Thyroid gland (tissue), 4 donors: ENCODE data around the gene ARHGAP15. TPM values are rescaled to one million over a fixed set of nuclear protein-coding genes. Genes with fewer than 3 reads are reported as not detected.

Experiments used
- DNase-seq, 2 donors: peaks; one replicate each; pipeline ENCODE4 v3.0.0-alpha.2; 2019
- H3K27ac ChIP-seq, 3 donors: fragments of 200-600 bp; sonication (generic); 1 replicate in 2 of 3; 2 replicates in 1 of 3; pipeline ENCODE4 v1.5.1; 2016 to 2019; ENCODE audit warnings: mild to moderate bottlenecking in 1 of 3, moderate library complexity in 1 of 3
- H3K27me3 ChIP-seq: fragments of 200-600 bp; sonication (generic); one replicate; pipeline ENCODE4 v1.5.1; 2019
- H3K36me3 ChIP-seq, 2 donors: fragments of 200-600 bp; sonication (generic); one replicate each; pipeline ENCODE4 v1.5.1; 2016 to 2019
- H3K4me1 ChIP-seq, 2 donors: fragments of 200-600 bp; sonication (generic); one replicate each; pipeline ENCODE4 v1.5.1; 2017 to 2019
- H3K4me3 ChIP-seq, 3 donors: fragments of 200-600 bp; sonication (generic); replicated peaks in 1 of 3; 1 replicate in 2 of 3; 2 replicates in 1 of 3; pipeline ENCODE4 v1.5.1; 2016; ENCODE audit warnings: mild to moderate bottlenecking in 1 of 3
- H3K9me3 ChIP-seq: fragments of 200-600 bp; sonication (generic); one replicate; pipeline ENCODE4 v1.5.1; 2017
- CTCF ChIP-seq, 6 experiments: fragments of 200-600 bp in 3 of 6; fragments of 450-650 bp in 3 of 6; sonication (generic) in 3 of 6; IDR thresholded peaks; one replicate each; pipeline ENCODE4 v1.5.1; 2016 to 2019; ENCODE audit warnings: antibody characterized with exemption in 6 of 6, mild to moderate bottlenecking in 2 of 6, inconsistent platforms in 1 of 6, moderate library complexity in 1 of 6
- POLR2A ChIP-seq, 2 donors: fragments of 450-650 bp; IDR thresholded peaks; one replicate each; pipeline ENCODE4 v1.6.1; 2017; ENCODE audit warnings: antibody characterized with exemption in 2 of 2, mild to moderate bottlenecking in 2 of 2, moderate library complexity in 1 of 2
- WGBS, 2 donors: methylation state at CpG; one replicate each; pipeline ENCODE4 v1.1.5; 2017; 5-methylcytosine and 5-hydroxymethylcytosine counted together
- intact Hi-C: fragments of 100-400 bp; cut with DNase I; formaldehyde crosslinking; loops from one replicate; pipeline ENCODE4 v1.15.1; 2023
- total RNA-seq, 4 donors: library from RNA; depleted of rRNA; stranded (reverse); fragments of >200 nt; gene quantifications; one replicate each; pipeline ENCODE4 v1.2.3, GENCODE V29; 2016

Gene ARHGAP15
- total RNA-seq, 4 donors from 2014 or later = 9.8 to 24.4 (median 11.9) TPM

GRCh38 chr2:143629340-143629739 lies 500.1 kb downstream of the ARHGAP15 start:
- no peak for DNase-seq
- intact Hi-C loops = no loop called here
- Histone ChIP-seq H3K27me3 (no peaks in the 10 kb centered on the region), H3K36me3 (no peaks in the 10 kb centered on the region), H3K4me3 (no peak overlapping the region), H3K27ac (no peak overlapping the region), H3K9me3 (no peaks in the 10 kb centered on the region), H3K4me1 (no peaks in the 10 kb centered on the region)
- TF ChIP-seq POLR2A (IDR thresholded peaks at IDR 0.05) (no peak), CTCF (IDR thresholded peaks at IDR 0.05) (no peak)

DNA sequence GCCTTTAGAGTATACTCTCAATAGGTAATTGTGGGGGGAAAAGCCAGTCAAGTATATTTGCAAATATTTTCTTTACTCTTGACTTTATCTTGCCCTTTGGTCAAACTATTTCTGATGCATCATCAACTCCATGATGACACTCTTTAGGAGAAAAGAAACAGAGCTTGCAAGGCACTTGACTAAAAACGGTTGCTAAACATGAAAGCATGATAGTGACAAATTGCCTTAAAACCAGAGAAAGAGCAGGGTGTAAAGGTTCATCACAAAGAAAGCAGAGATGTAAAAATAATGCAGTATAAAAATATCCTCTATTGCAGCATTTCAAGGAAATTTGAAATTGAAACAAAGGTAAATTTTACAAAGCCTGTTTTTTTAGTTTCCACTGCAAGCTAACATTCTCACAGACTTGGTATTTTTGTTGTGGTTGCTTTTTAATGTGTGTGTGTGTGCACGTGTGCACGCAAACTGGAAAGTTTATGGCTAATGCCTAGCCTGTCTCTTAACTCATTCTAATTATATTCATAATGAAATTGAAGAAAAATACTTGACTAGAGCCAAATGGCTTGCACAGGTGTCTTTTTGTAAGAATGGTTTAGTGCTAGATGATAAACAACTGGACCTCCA lies 503.6 kb downstream of the ARHGAP15 start:
- Histone ChIP-seq H3K4me3 (no peak overlapping the region), H3K4me1 (no peaks in the 10 kb centered on the region), H3K27ac (no peak overlapping the region), H3K9me3 (no peaks in the 10 kb centered on the region), H3K27me3 (no peaks in the 10 kb centered on the region), H3K36me3 (no peaks in the 10 kb centered on the region)
- WGBS, 2 donors = 53 to 61% methylated on average over 3 of the region's 3 CpGs
- no peak for DNase-seq
- intact Hi-C loops = no loop called here
- TF ChIP-seq POLR2A (IDR thresholded peaks at IDR 0.05) = no peak
- TF ChIP-seq CTCF (IDR thresholded peaks at IDR 0.05) = no peak

GRCh38 chr2:143633419-143633818 lies 504.2 kb downstream of the ARHGAP15 start:
- intact Hi-C loops = no loop called here
- no peak for DNase-seq
- Histone ChIP-seq H3K27me3 (no peaks in the 10 kb centered on the region), H3K36me3 (no peaks in the 10 kb centered on the region), H3K27ac (no peak overlapping the region), H3K9me3 (no peaks in the 10 kb centered on the region), H3K4me3 (no peak overlapping the region), H3K4me1 (no peaks in the 10 kb centered on the region)
- 42 to 44% methylated on average over 2 of the region's 2 CpGs for WGBS, 2 donors
- TF ChIP-seq POLR2A (IDR thresholded peaks at IDR 0.05) (no peak), CTCF (IDR thresholded peaks at IDR 0.05) (no peak)

GRCh38 chr2:143635302-143635701 lies 506.1 kb downstream of the ARHGAP15 start:
- H3K27me3 ChIP-seq = no peaks in the 10 kb centered on the region
- no peaks in the 10 kb centered on the region for H3K36me3 ChIP-seq
- H3K27ac ChIP-seq = no peak overlapping the region
- TF ChIP-seq CTCF (IDR thresholded peaks at IDR 0.05) = no peak
- TF ChIP-seq POLR2A (IDR thresholded peaks at IDR 0.05) = no peak
- WGBS, 2 donors = 68 to 78% methylated on average over 2 of the region's 2 CpGs
- no peak for DNase-seq
- H3K9me3 ChIP-seq = no peaks in the 10 kb centered on the region
- no peaks in the 10 kb centered on the region for H3K4me1 ChIP-seq
- intact Hi-C loops = no loop called here
- no peak overlapping the region for H3K4me3 ChIP-seq

- no peaks in the 10 kb centered on the region for H3K36me3 ChIP-seq
- no peaks in the 10 kb centered on the region for H3K27me3 ChIP-seq
- H3K27ac ChIP-seq = no peak overlapping the region
- H3K9me3 ChIP-seq = no peaks in the 10 kb centered on the region
- WGBS, 2 donors = 97% methylated on average over 2 of the region's 2 CpGs
- H3K4me3 ChIP-seq = no peak overlapping the region
- no peaks in the 10 kb centered on the region for H3K4me1 ChIP-seq
- TF ChIP-seq CTCF (IDR thresholded peaks at IDR 0.05) (no peak), POLR2A (IDR thresholded peaks at IDR 0.05) (no peak)
- DNase-seq = no peak
- intact Hi-C loops = no loop called here
Observed at GRCh38 chr2:143635936-143636335, 506.7 kb downstream of the ARHGAP15 start.
